Measurements from ENCODE around the gene EPO.
"Not testable (repeated sequence)": the region's sequence is repeated elsewhere in the genome, so short reads cannot be mapped to it uniquely, and the experiment has no call there.

The EPO gene

DNA sequence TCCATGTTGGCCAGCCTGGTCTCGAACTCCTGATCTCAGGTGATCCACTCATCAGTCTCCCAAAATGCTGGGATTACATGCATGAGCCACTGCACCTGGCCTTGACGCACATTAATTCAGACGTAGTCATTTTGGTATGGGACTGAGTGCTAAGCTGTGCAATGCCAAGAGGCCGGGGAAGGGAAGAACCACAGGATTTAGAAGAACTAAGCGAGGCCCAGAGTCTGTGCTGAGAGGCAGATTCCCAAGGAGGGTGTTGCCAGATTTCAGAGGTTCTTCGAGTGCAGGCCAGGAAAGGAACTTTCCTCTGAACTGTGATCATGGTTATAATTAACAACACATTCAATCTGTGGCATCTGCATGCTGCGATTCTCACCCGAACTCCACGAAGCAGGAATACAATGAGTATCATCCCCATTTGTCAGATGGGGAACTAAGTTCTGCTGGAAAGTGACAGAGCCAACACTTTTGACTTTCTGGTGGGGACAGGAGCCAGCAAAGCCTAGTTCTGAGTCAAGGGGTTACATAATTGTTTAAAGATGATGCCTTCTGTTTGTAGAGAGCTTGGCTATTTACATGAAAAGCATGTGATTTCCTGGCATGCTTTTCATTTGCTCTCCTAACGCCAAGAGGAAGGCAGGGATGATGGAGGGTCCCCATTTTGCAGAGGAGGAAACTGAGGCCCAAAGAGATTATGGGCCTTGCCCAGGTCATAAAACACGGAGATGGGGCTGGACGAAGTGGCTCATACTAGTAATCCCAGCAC, 6.9 kb downstream of the EPO start:
- no peak for TF ChIP-seq ZNF274 (IDR thresholded peaks at IDR 0.05; ENCODE audit: low read depth, low read length)
- H3K4me3 ChIP-seq (ENCODE audit: low read length) = no peak overlapping the region

DNA sequence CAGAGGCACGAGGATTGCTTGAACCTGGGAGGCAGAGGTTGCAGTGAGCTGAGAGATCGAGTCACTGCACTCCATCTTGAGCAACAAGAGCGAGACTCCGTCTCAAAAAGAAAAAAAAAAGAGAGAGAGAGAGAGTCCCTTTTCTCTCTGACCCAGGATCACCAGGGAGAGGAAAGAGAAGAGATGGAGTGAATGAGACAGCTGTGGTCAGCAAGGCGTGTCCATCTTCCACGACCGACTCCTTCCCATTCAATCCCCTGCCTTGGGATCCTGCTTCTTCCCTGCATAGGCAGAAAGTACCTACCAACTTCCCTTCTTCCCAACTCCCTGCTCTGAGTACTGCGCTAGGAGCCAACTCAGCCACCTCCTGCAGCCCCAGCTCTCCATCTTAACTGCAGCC, 7.9 kb downstream of the EPO start:
- H3K4me3 ChIP-seq (ENCODE audit: low read length) = no peak overlapping the region
- no peak for TF ChIP-seq ZNF274 (IDR thresholded peaks at IDR 0.05; ENCODE audit: low read depth, low read length)

- TF ChIP-seq ZNF274 (IDR thresholded peaks at IDR 0.05; ENCODE audit: low read depth, low read length) = no peak
- H3K4me3 ChIP-seq (ENCODE audit: low read length) = no peak overlapping the region
Observed at GRCh38 chr7:100730136-100730800, 10.0 kb downstream of the EPO start.

DNA sequence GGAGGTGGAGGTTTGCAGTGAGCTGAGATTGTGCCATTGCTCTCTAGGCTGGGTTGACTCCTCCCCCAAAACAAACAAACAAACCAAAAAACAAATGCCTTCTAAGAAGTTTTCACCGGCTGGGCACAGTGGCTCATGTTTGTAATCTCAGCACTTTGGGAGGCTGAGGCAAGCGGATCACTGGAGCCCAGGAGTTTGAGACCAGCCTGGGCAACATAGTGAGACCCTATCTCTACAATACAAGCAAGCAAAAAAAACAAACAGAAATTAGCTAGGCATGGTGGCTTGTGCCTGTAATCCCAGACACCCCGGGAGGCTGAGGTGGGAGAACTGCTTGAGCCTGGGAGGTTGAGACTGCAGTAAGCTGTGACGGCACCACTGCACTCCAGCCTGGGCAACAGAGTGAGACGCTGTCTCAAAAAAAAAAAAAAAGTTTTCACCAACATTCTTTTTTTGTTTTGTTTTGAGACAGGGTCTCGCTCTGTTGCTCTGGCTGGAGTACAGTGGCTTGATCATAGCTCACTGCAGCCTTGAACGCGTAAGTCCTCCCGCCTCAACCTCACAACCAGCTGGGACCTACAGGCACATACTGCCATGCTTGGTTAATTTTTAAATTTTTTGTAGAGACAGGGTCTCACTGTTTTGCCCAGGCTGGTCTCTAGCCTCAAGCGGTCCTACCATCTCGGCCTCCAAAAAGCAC, 11.8 kb downstream of the EPO start:
- H3K4me3 ChIP-seq (ENCODE audit: low read length) = no peak overlapping the region

DNA sequence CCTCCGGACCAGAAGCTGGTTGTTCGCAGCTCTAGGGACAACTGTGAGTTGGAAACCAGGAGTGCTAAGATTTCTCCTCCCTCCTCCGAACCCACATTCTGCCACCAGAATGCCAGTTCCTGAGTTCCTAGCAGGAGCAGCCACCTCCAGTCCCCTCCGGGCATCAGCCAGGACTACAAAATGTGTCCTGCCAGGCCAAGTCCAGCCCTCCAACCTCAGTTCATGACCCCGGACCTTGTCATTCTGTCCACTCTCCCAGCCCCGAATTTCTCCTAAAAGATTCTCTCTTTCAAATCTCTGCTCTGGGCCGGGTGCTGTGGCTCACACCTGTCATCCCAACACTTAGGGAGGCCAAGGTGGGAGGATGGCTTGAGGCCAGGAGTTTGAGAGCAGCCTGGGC, 15.5 kb downstream of the EPO start:
- no peak for TF ChIP-seq ZNF274 (IDR thresholded peaks at IDR 0.05; ENCODE audit: low read depth, low read length)
- no peak overlapping the region for H3K4me3 ChIP-seq (ENCODE audit: low read length)

More for the DNA sequence above, 11.8 kb downstream of the EPO start:
- no peak for TF ChIP-seq ZNF274 (IDR thresholded peaks at IDR 0.05; ENCODE audit: low read depth, low read length)

DNA sequence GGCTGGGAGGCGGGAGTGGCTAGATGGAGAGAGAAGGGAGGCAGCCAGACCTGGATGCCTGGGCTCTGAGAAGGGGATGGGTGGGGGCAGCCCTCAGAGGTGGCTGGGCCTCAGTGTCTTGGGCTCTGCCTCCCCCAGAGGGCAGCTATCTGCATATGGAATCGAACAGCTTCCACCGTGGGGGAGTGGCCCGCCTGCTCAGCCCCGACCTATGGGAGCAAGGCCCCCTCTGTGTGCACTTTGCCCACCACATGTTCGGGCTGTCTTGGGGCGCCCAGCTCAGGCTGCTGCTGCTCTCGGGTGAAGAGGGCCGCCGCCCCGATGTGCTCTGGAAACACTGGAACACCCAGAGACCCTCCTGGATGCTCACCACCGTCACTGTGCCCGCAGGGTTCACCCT, 16.4 kb downstream of the EPO start:
- no peak for TF ChIP-seq ZNF274 (IDR thresholded peaks at IDR 0.05; ENCODE audit: low read depth, low read length)
- no peak overlapping the region for H3K4me3 ChIP-seq (ENCODE audit: low read length)

GRCh38 chr7:100739934-100740333, 19.7 kb downstream of the EPO start:
- no peak for TF ChIP-seq ZNF274 (IDR thresholded peaks at IDR 0.05; ENCODE audit: low read depth, low read length)

GRCh38 chr7:100744605-100745004, 24.3 kb downstream of the EPO start:
- TF ChIP-seq ZNF274 (IDR thresholded peaks at IDR 0.05; ENCODE audit: low read depth, low read length) = no peak
- H3K4me3 ChIP-seq (ENCODE audit: low read length) = no peak overlapping the region

More at GRCh38 chr7:100739934-100740333, 19.7 kb downstream of the EPO start:
- H3K4me3 ChIP-seq (ENCODE audit: low read length) = no peak overlapping the region

DNA sequence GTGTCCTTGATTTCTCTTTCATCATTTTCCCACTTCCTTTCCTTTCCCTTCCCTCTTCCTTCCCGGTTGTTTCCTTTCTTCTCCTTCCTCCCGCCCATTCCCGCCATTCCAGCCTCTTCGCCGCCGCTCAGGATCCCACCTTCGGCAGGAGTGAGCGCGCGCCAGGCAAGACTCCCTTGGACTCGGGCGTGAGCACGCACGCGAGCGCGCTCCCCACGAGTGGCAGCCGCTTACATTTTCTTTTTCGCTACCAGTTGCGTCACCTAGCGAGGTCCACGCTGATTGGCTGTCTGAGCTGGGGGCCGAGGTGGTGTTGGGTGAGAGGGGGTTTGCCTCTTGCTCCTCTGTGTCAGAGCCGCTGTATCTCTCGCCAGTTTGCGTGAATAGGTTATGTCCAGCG, 24.9 kb downstream of the EPO start:
- no peak for TF ChIP-seq ZNF274 (IDR thresholded peaks at IDR 0.05; ENCODE audit: low read depth, low read length)
- H3K4me3 ChIP-seq (ENCODE audit: low read length) = peak overlapping the region; percentile 38; the same call in 1 of the 2 replicates

DNA sequence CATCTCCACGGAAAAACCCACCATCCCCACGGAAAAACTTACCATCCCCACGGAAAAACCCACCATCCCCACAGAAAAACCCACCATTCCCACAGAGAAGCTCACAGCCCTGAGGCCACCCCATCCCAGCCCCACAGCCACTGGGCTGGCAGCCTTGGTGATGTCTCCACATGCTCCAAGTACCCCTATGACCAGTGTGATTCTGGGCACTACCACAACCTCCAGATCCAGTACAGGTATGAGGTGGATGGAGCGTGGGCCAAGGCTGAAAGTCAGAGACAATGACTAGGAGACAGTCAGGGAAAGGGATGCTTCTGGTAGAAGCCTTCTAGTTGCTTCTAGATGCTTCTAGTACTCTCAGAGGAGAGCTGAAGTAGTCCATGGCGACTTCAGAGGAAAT, 32.7 kb downstream of the EPO start:
- no peak overlapping the region for H3K4me3 ChIP-seq (ENCODE audit: low read length)
- TF ChIP-seq ZNF274 (IDR thresholded peaks at IDR 0.05; ENCODE audit: low read depth, low read length) = no peak

DNA sequence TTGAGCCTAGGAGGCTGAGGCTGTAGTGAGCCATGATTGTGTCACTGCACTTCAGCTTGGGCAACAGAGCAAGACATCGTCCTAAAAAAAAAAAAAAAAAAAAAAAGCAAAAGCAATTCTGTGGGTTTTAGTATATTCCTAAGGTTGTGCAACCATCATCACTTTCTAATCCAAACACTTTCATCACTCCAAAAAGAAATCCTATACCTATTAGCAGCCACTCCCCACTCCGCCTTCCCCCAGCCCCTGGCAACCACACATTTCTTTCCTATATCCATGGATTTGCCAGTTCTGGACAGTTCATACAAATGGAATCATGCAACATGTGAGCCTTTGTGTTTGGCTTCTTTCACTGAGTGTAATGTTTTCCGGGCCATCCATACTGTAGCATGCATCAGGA, 33.5 kb downstream of the EPO start:
- no peak overlapping the region for H3K4me3 ChIP-seq (ENCODE audit: low read length)
- TF ChIP-seq ZNF274 (IDR thresholded peaks at IDR 0.05; ENCODE audit: low read depth, low read length) = no peak

GRCh38 chr7:100759357-100760171, 39.3 kb downstream of the EPO start:
- no peak overlapping the region for H3K4me3 ChIP-seq (ENCODE audit: low read length)

GRCh38 chr7:100762841-100763240, 42.6 kb downstream of the EPO start:
- H3K4me3 ChIP-seq (ENCODE audit: low read length) = not testable (repeated sequence)

More at GRCh38 chr7:100759357-100760171, 39.3 kb downstream of the EPO start:
- TF ChIP-seq ZNF274 (IDR thresholded peaks at IDR 0.05; ENCODE audit: low read depth, low read length) = no peak

- no peak overlapping the region for H3K4me3 ChIP-seq (ENCODE audit: low read length)
- TF ChIP-seq ZNF274 (IDR thresholded peaks at IDR 0.05; ENCODE audit: low read depth, low read length) = no peak
Observed at GRCh38 chr7:100763556-100764140, 43.4 kb downstream of the EPO start.
